ENCODE measurements around the gene RGS3.

Gene RGS3

GRCh38 chr9:113645227-113645977, 181.9 kb downstream of the RGS3 start:
- no peak for ATAC-seq
- TF ChIP-seq ZFP30 (CRISPR knock-in tag; IDR thresholded peaks at IDR 0.05) (no peak), ZNF8 (CRISPR knock-in tag; IDR thresholded peaks at IDR 0.05) (no peak)

- TF ChIP-seq TSHZ2 (CRISPR knock-in tag; IDR thresholded peaks at IDR 0.05) (no peak), ZFP3 (CRISPR knock-in tag; IDR thresholded peaks at IDR 0.05) (no peak), ARNTL (CRISPR knock-in tag; IDR thresholded peaks at IDR 0.05; ENCODE audit: borderline replicate concordance, low read depth) (no peak)
- ATAC-seq, result no peak
These were observed 182.4 kb downstream of the RGS3 start for GRCh38 chr9:113645978-113646253.

GRCh38 chr9:113646491-113646890, 183.0 kb downstream of the RGS3 start:
- TF ChIP-seq ZNF565 (CRISPR knock-in tag; conservative IDR thresholded peaks at IDR 0.05; ENCODE audit: low read depth), result no peak
- no peak for TF ChIP-seq ISL1 (CRISPR knock-in tag; IDR thresholded peaks at IDR 0.05)
- no peak for TF ChIP-seq PPARA (CRISPR knock-in tag; IDR thresholded peaks at IDR 0.05; ENCODE audit: borderline replicate concordance)
- TF ChIP-seq TCF4 (CRISPR knock-in tag; IDR thresholded peaks at IDR 0.05; ENCODE audit: borderline replicate concordance), result no peak

More at GRCh38 chr9:113646491-113646890, 183.0 kb downstream of the RGS3 start:
- no peak for ATAC-seq
